Measurements from ENCODE around the gene NRTN. TPM values are rescaled to one million over a fixed set of nuclear protein-coding genes. Genes with fewer than 3 reads are reported as not detected.

Gene NRTN
- total RNA-seq, 1 experiment from 2014 or later = 1.9 TPM

DNA sequence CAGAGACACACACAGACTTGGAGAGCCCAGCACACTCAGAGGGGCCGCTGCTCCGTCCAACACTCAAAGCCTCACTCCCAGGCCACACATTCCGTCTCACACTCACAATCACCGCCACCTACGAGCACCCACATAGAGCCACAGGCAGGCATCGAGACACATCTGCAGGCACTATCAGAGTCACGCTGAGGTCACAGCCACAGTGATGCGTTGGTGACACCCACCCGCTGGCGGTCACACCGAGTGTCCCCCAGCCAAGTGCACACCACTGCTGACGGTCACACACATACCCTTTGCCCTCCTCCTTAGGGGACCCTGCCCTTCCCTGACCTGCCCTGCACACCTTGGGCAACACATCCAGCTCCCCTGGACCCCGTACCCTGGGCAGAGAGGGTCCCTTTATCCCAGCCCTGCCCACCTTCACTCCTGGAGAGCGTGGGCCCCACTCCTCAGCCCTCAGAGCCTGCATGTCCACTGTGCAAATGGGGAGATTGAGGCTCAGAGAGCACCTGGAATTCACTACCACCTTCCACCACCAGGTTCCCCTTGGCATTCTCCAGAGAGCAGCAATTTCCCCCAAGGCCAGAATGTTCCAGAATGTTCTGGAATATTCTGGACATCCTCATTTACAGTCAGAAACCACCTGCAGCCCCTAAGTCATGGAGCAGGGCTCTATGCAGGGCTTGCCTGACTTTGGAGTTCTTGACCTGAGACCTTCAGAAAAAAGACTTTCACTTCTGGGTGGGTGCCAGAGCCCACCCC lies 60.0 kb downstream of the NRTN start:
- no peaks in the 10 kb centered on the region for H3K4me1 ChIP-seq (replicated peaks; ENCODE audit: insufficient read depth)
- TF ChIP-seq EZH2 (IDR thresholded peaks at IDR 0.05; ENCODE audit: low read depth) = no peak
- TF ChIP-seq, protein P1, sequence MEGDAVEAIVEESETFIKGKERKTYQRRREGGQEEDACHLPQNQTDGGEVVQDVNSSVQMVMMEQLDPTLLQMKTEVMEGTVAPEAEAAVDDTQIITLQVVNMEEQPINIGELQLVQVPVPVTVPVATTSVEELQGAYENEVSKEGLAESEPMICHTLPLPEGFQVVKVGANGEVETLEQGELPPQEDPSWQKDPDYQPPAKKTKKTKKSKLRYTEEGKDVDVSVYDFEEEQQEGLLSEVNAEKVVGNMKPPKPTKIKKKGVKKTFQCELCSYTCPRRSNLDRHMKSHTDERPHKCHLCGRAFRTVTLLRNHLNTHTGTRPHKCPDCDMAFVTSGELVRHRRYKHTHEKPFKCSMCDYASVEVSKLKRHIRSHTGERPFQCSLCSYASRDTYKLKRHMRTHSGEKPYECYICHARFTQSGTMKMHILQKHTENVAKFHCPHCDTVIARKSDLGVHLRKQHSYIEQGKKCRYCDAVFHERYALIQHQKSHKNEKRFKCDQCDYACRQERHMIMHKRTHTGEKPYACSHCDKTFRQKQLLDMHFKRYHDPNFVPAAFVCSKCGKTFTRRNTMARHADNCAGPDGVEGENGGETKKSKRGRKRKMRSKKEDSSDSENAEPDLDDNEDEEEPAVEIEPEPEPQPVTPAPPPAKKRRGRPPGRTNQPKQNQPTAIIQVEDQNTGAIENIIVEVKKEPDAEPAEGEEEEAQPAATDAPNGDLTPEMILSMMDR (conservative IDR thresholded peaks at IDR 0.05) = no peak; the same call in 1 of the 2 replicates

DNA sequence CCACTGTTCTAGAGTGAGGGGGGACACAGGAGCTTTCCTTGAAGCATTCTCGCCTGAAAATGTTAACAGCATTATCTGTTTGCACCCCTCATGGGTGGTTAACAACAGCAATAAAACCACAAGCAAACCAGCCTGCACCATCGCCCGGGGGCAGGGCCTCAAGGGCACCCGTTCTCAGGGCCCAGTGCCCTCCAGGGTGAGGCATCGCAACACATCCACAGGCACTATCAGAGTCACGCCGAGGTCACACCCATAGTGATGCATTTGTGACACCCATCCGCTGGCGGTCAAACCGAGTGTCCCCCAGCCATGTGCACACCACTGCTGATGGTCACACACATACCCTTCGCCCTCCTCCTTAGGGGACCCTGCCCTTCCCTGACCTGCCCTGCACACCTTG lies 60.9 kb downstream of the NRTN start:
- H3K4me3 ChIP-seq = no peak overlapping the region
- H3K4me2 ChIP-seq = no peak overlapping the region
- no peaks in the 10 kb centered on the region for H3K4me1 ChIP-seq (replicated peaks; ENCODE audit: insufficient read depth)
- H4K20me1 ChIP-seq (ENCODE audit: insufficient read depth) = no peaks in the 10 kb centered on the region
- BruUV-seq (replicated peaks) = no TSS peak
- TF ChIP-seq, protein P1 (conservative IDR thresholded peaks at IDR 0.05) = no peak
- DNase-seq = no peak
- H3K9me3 ChIP-seq (ENCODE audit: insufficient read depth, low read depth) = no peaks in the 10 kb centered on the region
- intact Hi-C loops (cut with micrococcal nuclease; ENCODE audit: unreplicated experiment) = no loop called here
- H2AFZ ChIP-seq = no peak overlapping the region
- H3K27me3 ChIP-seq (ENCODE audit: insufficient read depth, low read depth) = no peaks in the 10 kb centered on the region
- ChIA-PET POLR2A (ENCODE audit: unreplicated experiment) (no interaction called here), CTCF (no interaction called here)
- no peaks in the 10 kb centered on the region for H3K9me2 ChIP-seq (ENCODE audit: insufficient read depth)
- no peaks in the 10 kb centered on the region for H3K36me3 ChIP-seq (ENCODE audit: low read depth)
- no peak overlapping the region for H3K27ac ChIP-seq
- H3K79me2 ChIP-seq (ENCODE audit: low read depth) = no peaks in the 10 kb centered on the region
- no peaks in the 10 kb centered on the region for H3F3A ChIP-seq (ENCODE audit: insufficient read depth, low read depth)

More for the DNA sequence above, 60.0 kb downstream of the NRTN start:
- ChIA-PET POLR2A (ENCODE audit: unreplicated experiment) (no interaction called here), CTCF (no interaction called here)
- no TSS peak for BruUV-seq (replicated peaks)
- Histone ChIP-seq H3K4me3 (no peak overlapping the region), H3K27ac (no peak overlapping the region), H3K4me2 (no peak overlapping the region), H3F3A (ENCODE audit: insufficient read depth, low read depth) (no peaks in the 10 kb centered on the region), H3K27me3 (ENCODE audit: insufficient read depth, low read depth) (no peaks in the 10 kb centered on the region), H3K9me2 (ENCODE audit: insufficient read depth) (no peaks in the 10 kb centered on the region), H2AFZ (no peak overlapping the region), H3K9me3 (ENCODE audit: insufficient read depth, low read depth) (no peaks in the 10 kb centered on the region), H3K36me3 (ENCODE audit: low read depth) (no peaks in the 10 kb centered on the region), H4K20me1 (ENCODE audit: insufficient read depth) (no peaks in the 10 kb centered on the region), H3K79me2 (ENCODE audit: low read depth) (no peaks in the 10 kb centered on the region)
- DNase-seq = no peak
- intact Hi-C loops (cut with micrococcal nuclease; ENCODE audit: unreplicated experiment) = no loop called here

DNA sequence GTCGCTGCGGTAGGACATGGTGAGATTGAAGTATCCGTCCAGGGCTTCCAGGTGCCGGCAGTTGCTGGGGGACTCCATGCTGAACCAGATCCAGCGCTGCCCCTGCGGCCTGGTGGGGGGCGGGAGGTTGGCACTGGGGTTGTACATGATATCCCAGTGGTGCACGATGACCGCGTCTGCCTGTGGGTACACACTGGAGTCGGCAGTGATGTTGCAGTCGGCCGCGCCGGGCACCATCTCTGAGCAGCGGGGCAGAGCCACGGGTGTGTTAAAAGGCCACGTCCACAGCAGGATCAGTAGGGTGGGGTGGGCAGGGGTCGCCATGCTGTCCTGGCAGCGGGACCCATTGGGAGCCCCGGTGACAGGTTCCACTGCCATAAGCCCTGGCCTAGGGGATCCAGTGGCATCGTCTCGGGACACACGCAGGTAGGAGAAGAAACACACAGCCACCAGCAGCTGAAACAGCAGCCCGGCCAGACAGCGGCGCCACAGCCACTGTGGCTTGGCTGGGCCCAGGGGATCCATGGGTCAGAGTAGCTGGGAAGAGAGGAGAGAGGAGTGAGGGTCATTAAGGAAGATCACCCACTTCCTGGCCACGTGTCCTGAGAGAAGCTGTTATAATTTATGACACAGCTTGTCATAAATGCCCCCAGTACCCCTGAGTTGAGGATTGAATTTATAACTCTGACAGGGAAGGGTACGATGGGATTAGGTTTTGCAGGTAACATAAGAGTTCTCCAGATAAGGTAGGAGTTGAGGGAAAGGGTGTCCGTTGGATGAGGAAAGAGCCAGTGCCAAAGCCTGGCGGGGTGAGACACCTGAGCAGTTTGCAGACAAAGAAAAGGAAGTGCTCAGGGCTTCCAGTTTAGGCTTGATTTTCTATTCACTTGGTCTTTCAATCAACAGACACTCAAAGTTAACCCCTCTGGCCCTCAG lies 62.6 kb downstream of the NRTN start:
- no peak overlapping the region for H3K27ac ChIP-seq
- no peaks in the 10 kb centered on the region for H3K9me3 ChIP-seq (ENCODE audit: insufficient read depth, low read depth)
- TF ChIP-seq EZH2 (IDR thresholded peaks at IDR 0.05; ENCODE audit: low read depth) = no peak
- TF ChIP-seq, protein P1 (conservative IDR thresholded peaks at IDR 0.05) = no peak
- no peak for DNase-seq
- H3K36me3 ChIP-seq (ENCODE audit: low read depth) = no peaks in the 10 kb centered on the region
- no peak overlapping the region for H3K4me3 ChIP-seq
- BruUV-seq (replicated peaks) = no TSS peak
- no peaks in the 10 kb centered on the region for H3K4me1 ChIP-seq (replicated peaks; ENCODE audit: insufficient read depth)
- no peak overlapping the region for H3K4me2 ChIP-seq
- no peaks in the 10 kb centered on the region for H3K27me3 ChIP-seq (ENCODE audit: insufficient read depth, low read depth)
- H2AFZ ChIP-seq = no peak overlapping the region
- H3F3A ChIP-seq (ENCODE audit: insufficient read depth, low read depth) = no peaks in the 10 kb centered on the region
- ChIA-PET POLR2A (ENCODE audit: unreplicated experiment) (no interaction called here), CTCF (no interaction called here)
- intact Hi-C loops (cut with micrococcal nuclease; ENCODE audit: unreplicated experiment) = no loop called here
- H3K79me2 ChIP-seq (ENCODE audit: low read depth) = no peaks in the 10 kb centered on the region
- no peaks in the 10 kb centered on the region for H4K20me1 ChIP-seq (ENCODE audit: insufficient read depth)
- H3K9me2 ChIP-seq (ENCODE audit: insufficient read depth) = no peaks in the 10 kb centered on the region
